Measurements from ENCODE around the gene C8A. TPM values are rescaled to one million over a fixed set of nuclear protein-coding genes. Genes with fewer than 3 reads are reported as not detected.

C8A gene
- total and polyA plus RNA-seq, 3 donors from 2014 or later: not detected

DNA sequence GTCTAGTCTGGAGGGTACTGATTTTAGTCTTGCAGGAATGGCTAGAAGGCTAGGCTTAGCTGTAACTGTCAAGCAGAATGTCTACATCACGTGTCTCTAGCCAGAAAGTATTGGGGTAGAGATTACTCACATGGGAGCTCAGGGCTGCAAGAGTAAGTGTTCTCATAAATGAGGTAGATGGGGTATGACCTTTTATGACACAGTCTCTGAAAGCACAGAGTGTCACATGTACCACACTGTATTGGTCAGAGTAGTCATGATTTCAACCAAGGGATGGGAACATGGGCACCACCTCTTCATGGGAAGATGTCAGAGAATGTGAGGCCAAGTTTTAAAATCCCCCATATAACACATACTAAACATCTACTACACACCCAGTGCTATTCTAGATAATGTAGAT is 38.3 kb upstream of the C8A start:
- H3K27ac ChIP-seq: no peak overlapping the region
- no peak for TF ChIP-seq POLR2A (IDR thresholded peaks at IDR 0.05)
- TF ChIP-seq, protein P1, sequence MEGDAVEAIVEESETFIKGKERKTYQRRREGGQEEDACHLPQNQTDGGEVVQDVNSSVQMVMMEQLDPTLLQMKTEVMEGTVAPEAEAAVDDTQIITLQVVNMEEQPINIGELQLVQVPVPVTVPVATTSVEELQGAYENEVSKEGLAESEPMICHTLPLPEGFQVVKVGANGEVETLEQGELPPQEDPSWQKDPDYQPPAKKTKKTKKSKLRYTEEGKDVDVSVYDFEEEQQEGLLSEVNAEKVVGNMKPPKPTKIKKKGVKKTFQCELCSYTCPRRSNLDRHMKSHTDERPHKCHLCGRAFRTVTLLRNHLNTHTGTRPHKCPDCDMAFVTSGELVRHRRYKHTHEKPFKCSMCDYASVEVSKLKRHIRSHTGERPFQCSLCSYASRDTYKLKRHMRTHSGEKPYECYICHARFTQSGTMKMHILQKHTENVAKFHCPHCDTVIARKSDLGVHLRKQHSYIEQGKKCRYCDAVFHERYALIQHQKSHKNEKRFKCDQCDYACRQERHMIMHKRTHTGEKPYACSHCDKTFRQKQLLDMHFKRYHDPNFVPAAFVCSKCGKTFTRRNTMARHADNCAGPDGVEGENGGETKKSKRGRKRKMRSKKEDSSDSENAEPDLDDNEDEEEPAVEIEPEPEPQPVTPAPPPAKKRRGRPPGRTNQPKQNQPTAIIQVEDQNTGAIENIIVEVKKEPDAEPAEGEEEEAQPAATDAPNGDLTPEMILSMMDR (IDR thresholded peaks at IDR 0.05): no peak
- H3K9me3 ChIP-seq: no peaks in the 10 kb centered on the region
- 89 to 96% methylated on average over 1 of the region's 1 CpG for WGBS, 2 donors
- no peak overlapping the region for H3K4me3 ChIP-seq
- peaks cover 12% of the 10 kb centered on the region for H3K4me1 ChIP-seq
- intact Hi-C loops (cut with DNase I; ENCODE audit: low total_unique reads): no loop called here
- no peak for DNase-seq
- H3K36me3 ChIP-seq (ENCODE audit: low read depth, missing control alignments): no peaks in the 10 kb centered on the region
- no peaks in the 10 kb centered on the region for H3K27me3 ChIP-seq

- Histone ChIP-seq H3K27ac (no peak overlapping the region), H3K36me3 (ENCODE audit: low read depth, missing control alignments) (no peaks in the 10 kb centered on the region), H3K9me3 (no peaks in the 10 kb centered on the region), H3K27me3 (no peaks in the 10 kb centered on the region), H3K4me1 (peaks cover 12% of the 10 kb centered on the region), H3K4me3 (no peak overlapping the region)
- intact Hi-C loops (cut with DNase I; ENCODE audit: low total_unique reads): no loop called here
- no peak for DNase-seq
- TF ChIP-seq, protein P1 (IDR thresholded peaks at IDR 0.05): no peak
- TF ChIP-seq POLR2A (IDR thresholded peaks at IDR 0.05): no peak
- WGBS, 2 donors: 74 to 91% methylated on average over 4 of the region's 4 CpGs
Observed at GRCh38 chr1:56816909-56817308, 37.7 kb upstream of the C8A start.

- Histone ChIP-seq H3K9me3 (no peaks in the 10 kb centered on the region), H3K4me1 (peaks cover 12% of the 10 kb centered on the region), H3K4me3 (no peak overlapping the region), H3K36me3 (ENCODE audit: low read depth, missing control alignments) (no peaks in the 10 kb centered on the region), H3K27me3 (no peaks in the 10 kb centered on the region), H3K27ac (no peak overlapping the region)
- intact Hi-C loops (cut with DNase I; ENCODE audit: low total_unique reads): no loop called here
- WGBS, 2 donors: 76 to 92% methylated on average over 6 of the region's 6 CpGs
- TF ChIP-seq, protein P1 (IDR thresholded peaks at IDR 0.05): no peak
- TF ChIP-seq POLR2A (IDR thresholded peaks at IDR 0.05): no peak
- no peak for DNase-seq
Observed at GRCh38 chr1:56817716-56818463, 36.7 kb upstream of the C8A start.

DNA sequence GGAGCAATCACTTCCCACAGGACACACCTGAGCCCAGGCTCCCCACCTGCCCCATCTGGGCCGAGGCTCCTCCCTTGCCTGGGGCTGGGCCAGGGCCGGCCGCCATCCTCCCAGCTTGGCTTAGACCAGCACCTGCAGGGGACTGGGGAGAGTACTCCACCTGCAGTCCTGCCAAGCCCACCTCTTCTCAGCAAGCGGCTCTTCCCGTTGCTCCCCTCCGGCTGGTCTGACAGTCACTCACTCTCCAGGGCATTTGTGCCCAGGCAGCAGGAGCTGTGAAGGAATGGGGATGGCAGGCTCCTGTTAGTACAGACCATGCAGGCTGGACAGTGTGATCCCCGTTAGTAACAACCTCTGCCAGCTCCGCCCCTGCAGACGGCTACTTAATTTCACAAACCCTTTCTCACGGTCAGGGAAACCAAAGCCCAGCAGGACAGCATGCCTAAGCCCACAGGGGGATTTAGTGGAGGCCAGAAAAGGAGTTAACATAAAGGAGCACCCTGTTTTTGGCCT is 35.2 kb upstream of the C8A start, which contains the start of gene FYB2:
FYB2 (minus strand) TSS at position 18 of the 513 bp plus-strand sequence. CDS start 114 bp downstream, outside the sequence.
- DNase-seq: peak; percentile 42
- Histone ChIP-seq H3K4me3 (no peak within 1 kb of the TSS), H3K4me1 (peaks cover 12% of the 10 kb centered on the region), H3K27me3 (no peaks in the 10 kb centered on the region), H3K9me3 (no peaks in the 10 kb centered on the region), H3K36me3 (ENCODE audit: low read depth, missing control alignments) (no peaks in the 10 kb centered on the region), H3K27ac (no peak within 1 kb of the TSS)
- intact Hi-C loops (cut with DNase I; ENCODE audit: low total_unique reads): no loop called here
- WGBS, 2 donors: 75 to 76% methylated on average over 6 to 10 of the region's 10 CpGs
- no peak for TF ChIP-seq POLR2A (IDR thresholded peaks at IDR 0.05)
- TF ChIP-seq, protein P1 (IDR thresholded peaks at IDR 0.05): no peak
